Measurements from ENCODE around the gene GALK1.
"Not testable (repeated sequence)": the region's sequence is repeated elsewhere in the genome, so short reads cannot be mapped to it uniquely, and the experiment has no call there.

The GALK1 gene

DNA sequence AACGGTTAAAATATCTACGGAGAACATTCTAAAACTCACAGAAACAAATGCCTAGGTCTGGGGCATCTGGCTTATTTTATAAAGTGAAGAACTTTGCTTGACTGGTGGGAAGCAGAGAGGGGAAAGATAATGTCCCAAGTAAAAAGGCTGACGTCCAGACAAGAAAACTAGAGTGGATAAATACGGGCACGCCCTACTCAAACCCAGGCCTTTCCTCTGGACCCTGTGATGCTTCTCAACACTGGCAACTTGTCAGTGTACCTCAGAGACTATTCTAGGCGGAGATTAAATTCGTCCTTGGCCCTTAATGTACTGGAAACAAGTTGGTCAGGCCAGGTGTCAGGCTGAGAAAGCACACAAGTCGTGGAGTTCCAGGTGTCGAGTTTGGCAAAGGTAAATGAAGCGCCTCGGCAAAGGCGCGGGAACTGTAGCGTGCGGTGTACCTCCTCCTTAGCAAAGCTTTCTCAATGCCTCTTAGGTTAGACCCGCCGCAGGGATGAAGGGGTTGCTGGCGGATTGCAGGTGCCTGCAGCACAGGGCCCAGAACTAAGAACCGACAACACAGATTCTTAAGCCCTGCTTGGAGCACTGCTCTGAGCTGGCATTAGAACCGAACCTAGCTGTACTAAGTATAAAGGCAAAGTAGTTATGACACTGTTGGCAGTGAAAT, 18.9 kb upstream of the GALK1 start:
- no peak for DNase-seq (ENCODE audit: low spot score)

GRCh38 chr17:75783069-75783783, 18.2 kb upstream of the GALK1 start:
- DNase-seq (ENCODE audit: low spot score), result no peak

- DNase-seq (ENCODE audit: low spot score), result no peak
Measured at GRCh38 chr17:75779987-75780889, 15.2 kb upstream of the GALK1 start.

GRCh38 chr17:75779250-75779986, 14.4 kb upstream of the GALK1 start:
- DNase-seq (ENCODE audit: low spot score), result peak; percentile 100

DNA sequence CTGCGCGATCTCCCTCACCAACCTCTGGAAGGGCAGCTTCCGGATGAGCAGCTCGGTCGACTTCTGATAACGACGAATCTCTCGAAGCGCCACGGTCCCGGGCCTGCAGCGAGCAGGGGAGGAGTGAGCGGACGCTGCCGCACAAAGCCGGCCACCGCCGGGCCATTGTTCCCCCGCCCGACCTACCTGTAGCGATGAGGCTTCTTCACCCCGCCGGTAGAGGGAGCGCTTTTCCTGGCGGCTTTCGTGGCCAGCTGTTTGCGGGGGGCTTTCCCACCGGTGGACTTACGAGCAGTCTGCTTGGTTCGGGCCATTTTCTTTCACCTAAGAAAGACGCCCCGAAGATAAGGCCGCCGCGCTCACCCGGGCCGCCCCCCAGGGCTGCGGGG, 13.9 kb upstream of the GALK1 start:
- DNase-seq (ENCODE audit: low spot score), result no peak

DNA sequence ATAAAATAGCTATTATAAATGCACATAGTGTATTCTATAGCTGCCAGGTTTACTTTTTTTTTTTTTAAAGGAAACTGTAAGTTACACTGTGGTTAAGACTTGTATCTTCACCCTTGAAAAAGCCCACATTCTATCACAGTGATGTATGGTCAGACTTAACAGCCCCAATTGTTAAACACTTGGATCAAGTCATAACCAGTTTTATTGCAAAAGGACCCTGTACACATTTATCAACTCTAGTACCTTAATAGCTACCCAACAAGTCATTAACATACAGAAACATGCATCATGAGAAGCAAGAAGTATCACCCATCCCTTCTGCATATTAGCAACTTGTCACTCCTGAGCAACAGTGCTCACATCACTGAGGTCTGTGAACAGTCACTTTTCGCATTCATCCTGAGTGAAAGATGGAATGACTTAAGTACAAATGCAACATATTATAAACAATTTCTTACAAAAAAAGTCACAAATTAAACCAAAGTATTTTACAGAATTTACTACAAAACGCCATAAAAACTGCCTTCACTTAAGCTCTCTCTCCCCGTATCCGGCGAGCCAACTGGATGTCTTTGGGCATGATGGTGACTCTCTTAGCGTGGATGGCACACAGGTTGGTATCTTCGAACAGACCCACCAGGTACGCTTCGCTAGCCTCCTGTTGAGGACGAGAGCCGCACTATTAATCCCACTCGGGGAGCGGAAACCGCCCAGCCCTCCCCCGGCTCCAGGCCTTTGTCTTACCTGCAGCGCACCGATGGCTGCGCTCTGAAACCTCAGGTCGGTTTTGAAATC, 13.3 kb upstream of the GALK1 start:
- DNase-seq (ENCODE audit: low spot score), result not testable (repeated sequence)

DNA sequence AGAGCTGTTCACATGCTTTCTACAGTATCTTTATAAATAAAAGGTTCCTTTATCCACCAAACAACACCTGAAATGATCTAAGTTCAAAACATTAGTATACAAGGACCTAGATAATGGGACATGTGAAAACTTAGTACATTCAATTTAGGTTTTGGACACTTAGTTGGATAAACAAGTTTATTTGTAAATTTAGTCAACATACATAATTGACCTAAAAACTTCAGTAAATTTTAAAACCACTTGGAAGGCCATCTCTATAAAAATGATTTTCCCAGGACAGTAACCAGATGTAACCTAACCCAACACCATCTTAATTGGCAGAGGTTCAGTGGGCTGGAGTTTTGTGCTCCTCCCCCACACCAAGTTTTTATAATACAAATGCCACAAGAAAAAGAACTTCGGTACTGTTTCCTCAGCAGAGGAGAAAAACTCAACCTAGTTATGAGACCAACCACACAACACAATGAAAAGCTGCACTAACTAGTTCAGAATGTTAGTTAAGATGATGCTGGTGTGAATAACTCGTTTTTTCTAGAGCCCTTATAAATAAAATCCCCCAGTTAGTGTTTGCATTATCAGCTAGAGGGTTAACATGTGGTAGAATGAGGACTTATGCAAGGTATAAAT, 12.4 kb upstream of the GALK1 start:
- no peak for DNase-seq (ENCODE audit: low spot score)

- DNase-seq (ENCODE audit: low spot score), result no peak
Measured at GRCh38 chr17:75776386-75777295, 11.6 kb upstream of the GALK1 start.

DNA sequence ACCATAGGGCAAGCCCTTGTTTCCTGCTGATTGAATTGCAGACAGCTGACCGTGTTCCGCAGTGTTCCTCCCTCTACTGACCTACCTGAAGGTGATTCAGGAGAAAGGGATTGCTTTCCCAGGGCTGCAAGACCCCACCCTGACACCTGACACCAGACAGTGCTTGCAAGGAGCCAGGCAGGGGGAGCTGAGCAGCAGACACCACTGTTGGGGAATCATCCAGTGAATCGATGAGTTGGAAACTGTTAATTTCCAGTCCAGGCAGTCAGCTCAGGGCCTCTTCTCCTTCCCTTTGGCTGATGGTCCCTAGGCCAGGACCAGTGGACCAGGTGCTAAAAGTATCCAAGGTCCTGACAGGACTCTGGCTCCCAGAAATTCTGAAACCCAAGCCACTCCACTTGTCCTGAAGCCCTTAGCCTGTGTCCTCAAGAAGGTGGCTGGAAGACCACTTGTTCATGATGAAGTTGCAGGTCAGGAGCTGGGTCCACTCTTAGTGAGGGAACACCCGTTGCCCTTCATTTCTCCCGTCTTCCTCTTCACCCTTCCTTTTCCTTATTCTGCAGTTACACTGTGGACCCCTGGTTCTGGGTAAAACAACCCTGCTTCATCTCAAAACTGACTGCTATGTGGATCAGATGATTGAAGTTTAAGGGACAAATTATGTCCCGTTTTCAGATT, 10.1 kb upstream of the GALK1 start:
- DNase-seq (ENCODE audit: low spot score), result no peak

GRCh38 chr17:75774471-75774990, 9.5 kb upstream of the GALK1 start:
- no peak for DNase-seq (ENCODE audit: low spot score)

- DNase-seq (ENCODE audit: low spot score), result no peak
Measured at GRCh38 chr17:75773808-75774470, 8.9 kb upstream of the GALK1 start.

GRCh38 chr17:75773121-75773807, 8.3 kb upstream of the GALK1 start:
- DNase-seq (ENCODE audit: low spot score), result no peak

DNA sequence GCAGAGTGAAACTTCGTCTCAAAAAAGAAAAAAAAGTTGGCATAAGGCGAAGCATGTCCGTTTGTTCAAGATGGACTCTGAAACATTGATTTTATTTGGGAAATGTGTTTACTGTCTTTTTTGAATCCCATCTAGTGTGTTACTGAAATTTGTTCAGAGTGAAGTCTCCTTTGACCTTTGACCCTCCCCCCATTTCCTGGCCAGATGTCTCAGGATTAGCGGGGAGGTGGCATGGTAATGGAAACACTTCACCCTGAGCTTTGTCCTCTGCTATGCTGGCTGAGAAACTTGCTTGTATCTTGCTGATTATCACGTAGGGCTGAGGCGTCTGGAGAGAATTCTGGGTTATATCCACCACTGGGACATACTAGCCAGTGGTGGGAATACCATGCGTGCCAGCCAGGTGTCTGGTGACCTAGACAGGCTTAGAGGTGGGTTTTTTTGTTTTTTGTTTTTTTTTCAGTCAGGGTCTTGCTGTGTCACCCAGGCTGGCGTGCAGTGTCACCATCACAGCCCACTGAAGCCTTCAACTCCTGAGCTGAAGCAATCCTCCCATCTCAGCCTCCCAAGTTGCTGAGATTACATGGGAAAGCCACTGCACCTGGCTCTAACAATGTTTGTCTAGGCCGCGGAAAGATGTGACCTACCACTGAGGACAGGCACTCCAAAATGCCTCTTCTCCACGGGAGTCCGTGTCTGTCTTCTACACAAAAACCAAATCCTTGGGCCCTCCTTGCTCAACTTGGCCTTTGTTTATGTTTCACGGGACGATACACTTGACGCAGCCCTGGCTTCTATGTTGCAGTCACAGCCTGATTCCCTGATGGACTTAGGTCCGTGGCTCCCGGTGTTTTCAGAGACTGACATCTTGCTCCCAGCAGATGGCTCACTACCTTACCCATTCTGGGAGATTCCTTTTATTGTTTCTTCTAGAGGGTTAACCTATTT, 6.6 kb upstream of the GALK1 start:
- no peak for DNase-seq (ENCODE audit: low spot score)

GRCh38 chr17:75769536-75769935, 4.5 kb upstream of the GALK1 start:
- DNase-seq (ENCODE audit: low spot score), result no peak

- no peak for DNase-seq (ENCODE audit: low spot score)
Measured at GRCh38 chr17:75767881-75768280, 2.9 kb upstream of the GALK1 start.

- DNase-seq (ENCODE audit: low spot score), result no peak
Measured at GRCh38 chr17:75765981-75766380, 989 bp upstream of the GALK1 start.

GRCh38 chr17:75764417-75764710, 628 bp downstream of the GALK1 start:
- DNase-seq (ENCODE audit: low spot score), result no peak
